Nephron progenitor cell (in vitro differentiated cells): Measurements from ENCODE around the gene HSPB3.

Source experiments
- DNase-seq: peaks from one replicate; pipeline ENCODE4 v3.0.0; 2021
- H3K27ac Mint-ChIP-seq: 2 replicates; pipeline ENCODE4 v1.8.0; 2021; ENCODE audit warnings: mild to moderate bottlenecking, moderate library complexity, mixed read lengths
- H3K27me3 Mint-ChIP-seq: 2 replicates; pipeline ENCODE4 v1.8.0; 2021; ENCODE audit warnings: mild to moderate bottlenecking, low read depth, mixed read lengths; ENCODE audit not compliant: poor library complexity
- H3K36me3 Mint-ChIP-seq: 2 replicates; pipeline ENCODE4 v1.8.0; 2021; ENCODE audit warnings: low read depth, mixed read lengths
- H3K4me1 Mint-ChIP-seq: 2 replicates; pipeline ENCODE4 v1.8.0; 2021; ENCODE audit warnings: mixed read lengths
- H3K4me3 Mint-ChIP-seq: 2 replicates; pipeline ENCODE4 v1.8.0; 2021; ENCODE audit warnings: mild to moderate bottlenecking, moderate library complexity, mixed read lengths
- H3K9me3 Mint-ChIP-seq: 2 replicates; pipeline ENCODE4 v1.8.0; 2021; ENCODE audit warnings: mild to moderate bottlenecking, moderate library complexity, mixed read lengths
- TF ChIP-seq, protein P1 (sequence below): fragments of 200-600 bp; sonication (generic); IDR thresholded peaks from 2 replicates; pipeline ENCODE4 v1.5.0; 2021; ENCODE audit warnings: antibody characterized with exemption

The HSPB3 gene, protein sequence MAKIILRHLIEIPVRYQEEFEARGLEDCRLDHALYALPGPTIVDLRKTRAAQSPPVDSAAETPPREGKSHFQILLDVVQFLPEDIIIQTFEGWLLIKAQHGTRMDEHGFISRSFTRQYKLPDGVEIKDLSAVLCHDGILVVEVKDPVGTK

DNA sequence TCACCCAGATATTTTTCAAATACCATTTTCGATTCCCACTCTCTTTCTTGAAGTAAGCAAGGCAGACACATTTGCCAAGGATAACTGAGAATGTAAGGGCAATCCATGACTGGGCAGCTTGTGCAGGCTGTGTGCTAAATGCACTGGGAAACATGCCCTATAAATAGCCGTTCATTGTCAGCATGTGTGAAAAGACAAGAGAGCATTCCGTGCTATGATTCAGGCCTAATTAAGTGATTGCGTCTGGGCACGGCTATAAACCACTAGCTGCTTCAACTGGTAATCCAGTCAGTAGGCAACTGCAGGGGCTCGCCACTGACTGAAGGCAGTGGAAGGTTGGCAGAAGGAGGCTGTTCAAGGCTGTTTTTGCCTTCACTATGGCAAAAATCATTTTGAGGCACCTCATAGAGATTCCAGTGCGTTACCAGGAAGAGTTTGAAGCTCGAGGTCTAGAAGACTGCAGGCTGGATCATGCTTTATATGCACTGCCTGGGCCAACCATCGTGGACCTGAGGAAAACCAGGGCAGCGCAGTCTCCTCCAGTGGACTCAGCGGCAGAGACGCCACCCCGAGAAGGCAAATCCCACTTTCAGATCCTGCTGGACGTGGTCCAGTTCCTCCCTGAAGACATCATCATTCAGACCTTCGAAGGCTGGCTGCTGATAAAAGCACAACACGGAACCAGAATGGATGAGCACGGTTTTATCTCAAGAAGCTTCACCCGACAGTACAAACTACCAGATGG is at the start of gene HSPB3:
Gene HSPB3 (plus strand): TSS at position 287 of the 745 bp plus-strand sequence. CDS start 91 bp downstream, at position 378.
- no peak for DNase-seq
- Mint-ChIP-seq H3K27ac (no peak within 1 kb of the TSS), H3K4me1 (peaks cover 21% of the 10 kb centered on the region), H3K27me3 (no peaks in the 10 kb centered on the region), H3K36me3 (no peaks in the 10 kb centered on the region), H3K9me3 (peaks cover 10% of the 10 kb centered on the region), H3K4me3 (no peak within 1 kb of the TSS)
- TF ChIP-seq, protein P1, sequence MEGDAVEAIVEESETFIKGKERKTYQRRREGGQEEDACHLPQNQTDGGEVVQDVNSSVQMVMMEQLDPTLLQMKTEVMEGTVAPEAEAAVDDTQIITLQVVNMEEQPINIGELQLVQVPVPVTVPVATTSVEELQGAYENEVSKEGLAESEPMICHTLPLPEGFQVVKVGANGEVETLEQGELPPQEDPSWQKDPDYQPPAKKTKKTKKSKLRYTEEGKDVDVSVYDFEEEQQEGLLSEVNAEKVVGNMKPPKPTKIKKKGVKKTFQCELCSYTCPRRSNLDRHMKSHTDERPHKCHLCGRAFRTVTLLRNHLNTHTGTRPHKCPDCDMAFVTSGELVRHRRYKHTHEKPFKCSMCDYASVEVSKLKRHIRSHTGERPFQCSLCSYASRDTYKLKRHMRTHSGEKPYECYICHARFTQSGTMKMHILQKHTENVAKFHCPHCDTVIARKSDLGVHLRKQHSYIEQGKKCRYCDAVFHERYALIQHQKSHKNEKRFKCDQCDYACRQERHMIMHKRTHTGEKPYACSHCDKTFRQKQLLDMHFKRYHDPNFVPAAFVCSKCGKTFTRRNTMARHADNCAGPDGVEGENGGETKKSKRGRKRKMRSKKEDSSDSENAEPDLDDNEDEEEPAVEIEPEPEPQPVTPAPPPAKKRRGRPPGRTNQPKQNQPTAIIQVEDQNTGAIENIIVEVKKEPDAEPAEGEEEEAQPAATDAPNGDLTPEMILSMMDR, result no peak

DNA sequence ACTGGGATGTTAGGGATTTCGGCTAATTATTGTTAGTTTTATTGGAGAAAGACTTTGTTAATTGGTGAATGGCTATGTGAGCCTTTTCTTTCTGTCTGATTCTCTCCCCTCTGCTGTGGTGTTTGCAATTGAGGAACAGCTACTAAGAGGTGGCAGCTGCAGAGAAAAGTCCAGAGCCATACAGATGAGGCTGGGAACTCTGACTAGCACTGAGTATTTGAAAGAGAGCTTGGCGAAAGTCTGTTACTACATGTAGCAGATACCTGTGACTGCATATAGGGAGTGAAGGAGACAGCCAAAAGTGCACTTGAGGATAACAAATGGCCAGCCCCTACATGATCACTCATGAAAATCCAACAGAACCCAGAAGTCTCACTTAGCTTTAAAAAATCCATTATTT is 44.3 kb upstream of the HSPB3 start:
- no peak overlapping the region for H3K4me3 Mint-ChIP-seq
- TF ChIP-seq, protein P1, result no peak
- no peaks in the 10 kb centered on the region for H3K36me3 Mint-ChIP-seq
- H3K27ac Mint-ChIP-seq, result no peak overlapping the region
- DNase-seq, result no peak
- no peaks in the 10 kb centered on the region for H3K27me3 Mint-ChIP-seq
- no peaks in the 10 kb centered on the region for H3K9me3 Mint-ChIP-seq
- H3K4me1 Mint-ChIP-seq, result no peaks in the 10 kb centered on the region

DNA sequence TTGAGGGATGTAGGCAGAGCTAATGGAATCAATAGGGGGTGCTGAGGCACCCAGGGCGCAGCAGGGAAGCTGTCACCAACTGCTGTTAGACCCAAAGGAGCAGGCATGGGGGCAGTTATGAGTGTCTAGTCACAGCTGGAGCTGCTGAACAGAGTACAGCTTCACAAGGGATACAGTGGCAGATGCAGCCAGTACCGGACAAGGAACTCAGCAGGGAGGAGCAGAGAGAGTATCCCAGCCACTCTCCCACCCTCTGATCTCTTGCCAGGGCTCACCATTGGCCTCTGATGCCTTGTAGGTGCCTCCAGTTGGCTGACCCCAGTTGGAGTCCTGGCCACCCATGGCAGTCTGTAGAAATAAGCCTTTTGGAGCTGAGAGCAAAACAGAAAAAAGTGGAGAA is 42.6 kb upstream of the HSPB3 start:
- no peak overlapping the region for H3K27ac Mint-ChIP-seq
- TF ChIP-seq, protein P1, result no peak
- H3K9me3 Mint-ChIP-seq, result no peaks in the 10 kb centered on the region
- H3K27me3 Mint-ChIP-seq, result no peaks in the 10 kb centered on the region
- no peaks in the 10 kb centered on the region for H3K4me1 Mint-ChIP-seq
- no peak overlapping the region for H3K4me3 Mint-ChIP-seq
- no peaks in the 10 kb centered on the region for H3K36me3 Mint-ChIP-seq
- no peak for DNase-seq

DNA sequence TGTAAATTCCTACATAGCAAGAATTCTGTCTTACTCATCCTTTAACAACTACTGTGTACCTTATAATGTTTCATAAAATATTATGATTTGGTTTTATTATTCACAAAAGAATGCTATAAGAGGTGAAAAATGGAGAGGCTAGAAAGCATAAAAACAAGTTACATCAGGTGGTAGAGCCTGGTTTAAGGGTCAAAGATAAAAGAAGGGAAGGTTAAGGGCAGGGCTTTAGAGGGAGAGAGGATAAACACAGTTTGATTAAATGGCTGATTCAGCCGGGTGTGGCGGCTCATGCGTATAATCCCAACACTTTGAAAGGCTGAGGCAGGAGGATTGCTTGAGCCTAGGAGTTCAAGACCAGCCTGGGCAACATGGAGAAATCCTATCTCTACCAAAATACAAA is 40.4 kb upstream of the HSPB3 start:
- Mint-ChIP-seq H3K4me1 (no peaks in the 10 kb centered on the region), H3K4me3 (no peak overlapping the region), H3K36me3 (peaks cover 5% of the 10 kb centered on the region), H3K27ac (no peak overlapping the region), H3K27me3 (no peaks in the 10 kb centered on the region), H3K9me3 (peaks cover 6% of the 10 kb centered on the region)
- no peak for DNase-seq
- TF ChIP-seq, protein P1, result no peak

DNA sequence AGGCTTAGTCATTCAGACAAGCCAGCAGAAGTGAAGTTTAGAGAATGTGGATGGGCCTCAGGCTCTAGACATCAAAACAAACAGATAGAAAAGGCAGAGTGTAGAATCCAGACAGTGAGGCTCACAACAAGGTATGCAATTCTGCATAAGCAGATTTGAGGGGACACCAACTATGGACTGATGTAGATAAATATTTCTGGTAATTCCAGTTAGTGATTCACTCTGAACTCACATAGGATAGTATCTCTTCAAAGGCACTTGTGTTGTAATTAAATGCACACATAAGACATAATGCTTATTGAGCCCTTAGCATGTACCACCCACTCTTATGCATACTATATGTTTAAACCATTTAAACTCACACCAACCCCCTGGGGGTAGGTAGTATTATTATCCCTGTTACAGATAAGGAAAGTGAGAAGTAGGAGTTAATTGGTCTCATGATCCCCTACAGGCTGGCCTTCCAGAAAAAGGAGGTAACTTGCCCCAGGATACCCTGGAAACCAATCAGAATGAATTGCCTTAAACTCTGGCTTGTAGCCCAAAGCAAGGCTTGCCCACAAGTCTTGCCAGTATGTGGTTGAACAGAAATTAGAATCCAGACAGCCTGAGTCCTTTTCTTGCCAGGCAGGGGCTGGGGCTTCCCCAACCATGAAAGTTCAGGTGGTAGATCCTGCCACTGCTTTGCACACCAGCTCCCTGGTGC is 39.5 kb upstream of the HSPB3 start:
- Mint-ChIP-seq H3K36me3 (peaks cover 5% of the 10 kb centered on the region), H3K27ac (no peak overlapping the region), H3K4me1 (no peaks in the 10 kb centered on the region), H3K4me3 (no peak overlapping the region), H3K27me3 (no peaks in the 10 kb centered on the region), H3K9me3 (peaks cover 8% of the 10 kb centered on the region)
- no peak for DNase-seq
- TF ChIP-seq, protein P1, result no peak
